GM18868 (cell line): ENCODE results near the gene GNGT1.

Source experiments
- ATAC-seq: cut with Tn5 transposase; IDR thresholded peaks from one replicate; pipeline ENCODE4 v1.9.1; 2021; ENCODE audit warnings: mild to moderate bottlenecking, moderate library complexity; ENCODE audit not compliant: unreplicated experiment

GNGT1 gene

DNA sequence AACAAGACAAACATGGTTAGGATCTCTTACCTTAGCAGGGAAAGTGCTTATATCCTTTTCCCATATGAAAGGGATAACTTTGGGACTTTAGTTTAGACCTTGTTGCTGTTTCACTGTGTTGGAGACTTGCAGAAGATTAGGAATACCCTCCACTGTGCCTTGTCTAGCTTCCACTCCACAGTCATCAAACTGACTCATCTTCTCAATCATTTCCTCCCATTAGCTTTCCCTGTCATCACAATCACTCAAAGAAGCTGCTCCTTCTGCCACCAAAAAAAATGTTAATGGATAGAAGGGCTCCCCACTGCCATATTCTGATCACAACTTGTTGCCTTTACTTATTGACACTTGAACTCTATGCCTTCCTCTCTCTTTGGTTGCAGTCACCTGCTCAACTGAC is 31.9 kb downstream of the GNGT1 start:
- no peak for ATAC-seq

DNA sequence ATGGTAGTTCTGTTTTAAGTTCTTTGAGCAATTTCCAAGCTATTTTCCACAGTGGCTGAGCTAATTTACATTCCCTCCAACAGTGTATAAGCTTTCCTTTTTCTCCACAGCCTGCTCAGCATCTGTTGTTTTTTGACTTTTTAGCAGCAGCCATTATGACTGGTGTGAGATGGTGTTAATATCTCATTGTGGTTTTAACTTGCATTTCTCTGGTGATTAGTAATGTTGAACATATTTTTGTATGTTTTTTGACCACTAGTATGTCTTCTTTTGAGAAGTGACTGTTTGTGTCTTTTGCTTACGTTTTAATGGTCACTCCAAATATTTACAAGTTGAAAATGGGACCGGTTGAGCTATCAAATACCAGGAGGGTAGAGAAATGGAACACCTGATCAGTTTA is 35.6 kb downstream of the GNGT1 start:
- no peak for ATAC-seq

DNA sequence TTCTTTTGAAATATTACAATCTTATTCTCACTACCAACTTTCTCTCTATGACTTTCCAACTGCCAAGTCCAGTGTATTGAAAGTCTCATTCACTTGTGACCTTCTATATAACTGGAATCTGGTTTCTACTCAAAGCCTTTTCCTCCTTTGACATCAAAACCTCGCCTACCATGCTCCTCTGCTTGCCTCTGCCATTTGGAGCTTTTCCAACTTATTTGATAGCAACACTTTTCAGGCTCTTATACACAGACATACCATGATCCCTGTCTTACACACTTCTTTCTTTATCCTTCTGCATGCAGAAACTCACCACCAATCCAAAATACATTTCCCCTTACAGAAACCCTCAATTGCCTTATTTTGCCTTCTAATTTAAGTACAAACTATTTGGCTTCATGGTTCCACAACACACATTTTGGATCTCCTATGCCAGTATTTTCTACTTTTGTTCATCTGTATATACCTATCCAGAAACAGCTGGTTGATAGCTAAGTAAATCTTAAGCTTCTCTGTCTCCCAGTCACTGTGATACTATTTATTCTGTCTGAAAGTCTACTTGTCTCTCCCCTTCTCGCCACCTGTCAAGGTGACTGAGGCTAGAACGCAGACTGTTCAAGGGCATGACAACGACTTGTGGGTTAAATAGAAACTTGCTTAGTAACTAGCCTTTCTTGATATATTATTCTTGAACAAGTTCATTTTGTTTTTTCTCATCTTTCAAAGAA is 37.6 kb downstream of the GNGT1 start:
- ATAC-seq, result no peak

DNA sequence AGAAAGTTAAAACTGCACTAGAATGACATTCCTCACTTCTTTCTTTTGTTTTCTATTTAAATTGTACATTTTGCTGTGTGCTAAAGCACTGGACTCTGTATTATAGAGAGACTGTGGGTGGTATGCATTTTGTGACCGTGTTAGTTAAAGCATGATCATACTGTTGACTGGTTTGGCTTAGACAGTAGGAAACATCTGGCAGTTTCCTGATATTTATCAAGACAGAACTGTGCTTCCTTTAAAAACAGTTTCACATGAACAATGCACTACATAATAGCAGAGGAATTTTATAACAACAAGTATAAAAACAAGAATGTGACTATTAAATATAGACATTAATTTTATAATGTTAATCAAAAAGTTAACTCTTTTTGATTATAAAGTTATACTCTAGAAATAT is 38.3 kb downstream of the GNGT1 start:
- ATAC-seq, result no peak

DNA sequence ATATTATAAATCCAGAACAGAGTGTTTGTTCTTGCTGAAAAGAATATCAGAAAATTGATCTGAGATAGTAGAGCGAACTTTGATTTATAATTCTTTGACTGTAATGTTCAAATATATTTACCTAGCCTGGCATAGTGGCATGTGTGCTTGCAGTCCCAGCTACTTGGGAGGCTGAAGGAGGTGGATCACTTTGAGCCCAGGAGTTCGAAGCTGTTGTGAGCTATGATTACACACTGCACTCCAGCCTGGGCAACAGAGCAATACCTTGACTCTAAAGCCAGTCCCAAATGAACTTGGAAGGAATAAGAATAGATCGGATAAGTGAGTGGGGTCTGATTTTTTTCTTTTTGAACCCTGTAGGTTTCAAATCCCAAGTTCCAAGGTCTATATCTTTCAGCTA is 38.7 kb downstream of the GNGT1 start:
- ATAC-seq, result no peak

DNA sequence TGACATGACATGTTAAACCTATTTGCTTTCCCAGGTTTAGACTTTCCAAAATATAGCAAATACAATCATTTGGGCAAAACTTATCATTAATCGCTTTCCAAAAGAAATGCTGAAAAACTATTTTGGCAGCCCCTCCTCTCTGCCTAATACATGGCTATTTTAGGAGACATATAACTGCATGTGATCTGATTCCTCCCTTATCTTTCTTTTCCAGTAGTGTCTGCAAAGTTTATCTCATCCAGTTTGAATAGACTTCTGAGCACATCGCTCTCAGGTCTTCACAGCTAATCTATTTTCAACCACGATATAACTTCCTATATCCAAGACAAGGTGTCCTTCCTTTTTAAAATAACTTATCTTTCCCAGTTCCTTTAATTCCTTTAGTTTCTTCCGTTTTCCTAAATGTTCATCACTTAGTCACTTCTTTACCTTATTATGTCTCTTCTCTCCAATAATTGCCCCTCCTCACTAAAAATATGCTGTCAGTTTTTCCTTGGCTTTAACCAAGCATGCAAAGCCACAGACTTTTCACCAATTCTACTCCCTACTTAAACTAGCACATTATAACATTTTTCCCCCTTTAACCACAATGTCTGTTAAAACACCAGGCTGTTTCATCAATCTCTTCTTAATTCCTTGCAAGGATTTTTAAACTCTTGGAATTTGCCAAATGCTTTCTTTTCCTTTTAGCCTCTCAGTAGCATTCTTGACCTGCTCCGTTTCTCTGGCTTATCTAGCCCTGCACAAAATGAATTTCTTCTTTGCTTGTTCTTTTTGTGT is 39.6 kb downstream of the GNGT1 start:
- no peak for ATAC-seq

DNA sequence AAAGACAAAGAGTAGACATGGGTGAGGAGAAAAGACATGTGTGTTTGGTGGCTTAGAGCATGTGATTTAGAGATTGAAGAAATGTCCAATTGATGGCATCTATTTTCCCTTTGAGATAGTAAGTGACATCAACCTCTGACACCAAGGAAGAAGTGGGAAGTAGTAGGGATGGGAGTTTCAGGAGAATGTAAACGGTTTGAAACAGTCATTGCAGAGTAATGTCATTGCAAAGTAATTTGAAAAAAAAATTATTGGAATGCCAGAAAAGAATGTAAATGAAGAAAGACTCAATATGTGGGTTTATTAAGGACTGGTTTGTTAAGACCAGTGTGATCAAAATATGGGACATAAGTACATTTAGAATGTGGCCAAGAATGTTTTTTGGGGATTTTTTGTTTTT is 41.7 kb downstream of the GNGT1 start:
- ATAC-seq, result no peak

DNA sequence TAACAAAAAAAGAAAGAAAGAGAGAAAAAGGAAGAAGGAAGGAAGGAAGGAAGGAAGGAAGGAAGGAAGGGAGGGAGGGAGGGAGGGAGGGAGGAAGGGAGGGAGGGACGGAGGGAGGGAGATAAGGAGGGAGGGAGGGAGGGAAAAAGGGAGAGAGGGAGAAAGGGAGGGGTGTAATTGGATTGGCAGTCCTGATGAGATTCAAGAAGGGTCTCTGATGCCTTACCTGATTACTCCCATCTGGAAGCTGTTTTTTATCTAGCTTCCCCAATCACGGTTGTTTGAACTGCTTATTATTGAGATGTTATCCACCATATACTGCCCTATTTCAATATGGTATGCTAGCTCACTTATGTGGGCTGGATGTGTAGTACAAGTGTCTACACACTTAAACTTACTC is 42.5 kb downstream of the GNGT1 start:
- no peak for ATAC-seq

DNA sequence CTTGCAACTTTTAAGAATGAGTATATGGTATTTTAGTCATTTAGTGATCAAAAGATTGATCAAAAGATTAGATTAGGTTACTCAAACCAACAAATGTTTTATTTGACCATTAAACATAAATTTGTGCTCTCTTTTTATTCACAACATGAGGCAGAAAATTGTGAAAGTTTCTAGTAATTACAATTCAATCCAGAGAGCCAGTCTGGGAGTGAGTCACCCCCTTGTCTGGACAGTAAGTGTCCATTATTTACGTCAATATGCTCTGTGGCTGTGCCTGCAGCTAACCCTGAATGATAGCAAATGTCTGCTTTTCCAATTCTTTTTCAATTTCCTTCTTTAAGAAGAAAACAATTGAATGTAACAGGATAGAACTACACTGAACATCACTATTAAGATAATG is 43.1 kb downstream of the GNGT1 start:
- ATAC-seq, result no peak

DNA sequence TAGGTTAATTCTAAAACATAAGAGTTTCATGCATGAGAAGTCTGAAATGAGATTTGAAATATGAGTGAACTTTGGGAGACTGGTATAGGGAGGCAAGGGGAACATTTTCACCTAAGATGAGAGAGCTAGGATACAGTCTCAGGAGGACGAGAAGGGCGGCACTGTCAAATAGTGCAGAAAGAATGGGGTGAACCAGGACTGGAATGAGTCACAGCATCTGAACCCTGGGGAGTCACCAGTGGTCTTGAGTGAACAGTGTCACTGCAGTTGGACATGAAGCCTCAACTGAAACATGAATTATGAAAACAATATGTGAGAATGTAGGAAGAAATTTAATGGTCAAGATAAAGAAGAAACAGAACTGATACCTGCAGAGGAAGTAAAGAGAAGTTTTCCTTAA is 48.9 kb downstream of the GNGT1 start:
- peak; percentile 90 for ATAC-seq

DNA sequence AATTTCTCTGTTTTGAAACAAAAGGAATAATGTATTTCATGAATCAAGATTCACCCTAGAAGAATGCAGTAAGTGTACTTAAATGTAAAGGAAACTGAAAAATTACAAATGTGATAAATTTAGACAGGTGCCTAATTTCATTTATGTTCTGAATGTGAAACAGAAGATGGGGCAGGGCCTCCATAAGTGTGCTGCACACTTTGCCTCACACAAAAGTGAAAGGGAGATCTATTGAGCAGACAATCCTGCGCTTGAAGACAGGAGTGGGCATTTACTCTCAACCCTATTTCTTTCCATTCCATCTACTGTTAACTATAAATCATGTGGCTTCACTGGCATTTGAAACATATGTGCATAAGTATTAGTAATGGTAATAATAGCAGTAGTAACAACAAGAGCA is 51.4 kb downstream of the GNGT1 start:
- no peak for ATAC-seq

DNA sequence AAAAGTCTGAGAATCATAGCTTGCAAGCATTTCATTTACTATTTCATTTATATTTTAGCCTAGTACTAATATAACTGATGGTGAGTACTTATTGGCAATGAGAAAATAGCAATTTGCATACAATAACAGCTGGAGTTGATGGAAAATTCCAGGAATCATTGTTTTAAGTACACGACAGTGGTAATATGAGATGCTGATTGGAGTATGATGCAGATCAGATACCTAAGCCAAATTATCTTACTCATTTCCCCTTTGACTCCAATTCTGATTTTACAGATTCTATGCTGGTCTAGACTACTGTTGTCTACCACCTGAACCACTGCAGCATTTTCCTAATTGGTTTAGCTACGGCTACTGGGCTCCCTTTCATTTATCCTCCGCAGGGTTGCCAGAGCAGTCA is 51.8 kb downstream of the GNGT1 start:
- no peak for ATAC-seq

DNA sequence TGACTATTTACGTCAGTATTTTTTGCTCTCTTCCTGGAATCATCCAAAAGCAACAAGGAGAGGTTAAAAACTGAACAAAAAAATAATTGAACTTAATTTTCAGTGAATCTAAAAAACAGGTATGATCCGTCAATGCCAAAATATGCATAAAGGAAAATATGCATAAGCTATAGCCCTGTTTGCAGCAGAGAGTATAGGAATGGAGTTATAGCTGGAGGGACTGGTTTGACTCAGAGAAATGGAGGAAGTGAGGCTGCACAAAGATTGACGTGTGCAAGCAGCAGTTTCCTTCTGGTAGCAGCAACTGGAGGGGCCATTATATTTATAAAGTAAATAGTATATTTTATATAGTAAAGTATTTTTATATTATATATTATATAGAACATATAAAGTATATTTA is 52.3 kb downstream of the GNGT1 start:
- ATAC-seq, result peak; percentile 50
